ENCODE data around the gene SHPK.
A peak's percentile ranks its signal among the peaks of the same experiment; 100 is the strongest.

The SHPK gene

DNA sequence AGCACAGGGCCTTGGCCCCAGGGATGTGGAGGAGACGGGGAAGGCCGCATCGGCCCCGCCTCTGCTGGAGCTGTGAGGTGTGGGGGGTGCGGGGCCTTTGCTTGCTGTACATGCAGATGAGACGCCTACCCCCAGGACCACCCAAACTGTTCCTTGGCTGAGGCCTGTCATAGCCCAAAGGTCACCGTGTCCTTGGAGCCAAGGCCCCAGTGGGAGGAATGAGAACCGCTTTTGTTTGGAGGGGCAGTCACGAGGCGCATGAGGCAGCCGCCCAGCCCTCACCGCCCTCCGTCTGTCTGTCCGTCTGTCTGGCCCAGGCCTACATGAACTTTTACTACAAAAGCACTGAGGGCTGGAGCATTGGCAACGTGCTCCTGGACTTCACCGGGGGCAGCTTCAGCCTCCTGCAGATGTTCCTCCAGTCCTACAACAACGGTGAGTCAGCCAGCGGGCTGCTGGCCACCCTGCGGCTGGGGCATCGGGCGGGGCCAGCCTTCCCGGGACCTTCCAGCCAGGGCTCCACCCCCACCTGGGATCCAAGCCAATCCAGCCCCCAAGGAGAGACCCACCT, 23.6 kb upstream of the SHPK start:
- no peak for DNase-seq

DNA sequence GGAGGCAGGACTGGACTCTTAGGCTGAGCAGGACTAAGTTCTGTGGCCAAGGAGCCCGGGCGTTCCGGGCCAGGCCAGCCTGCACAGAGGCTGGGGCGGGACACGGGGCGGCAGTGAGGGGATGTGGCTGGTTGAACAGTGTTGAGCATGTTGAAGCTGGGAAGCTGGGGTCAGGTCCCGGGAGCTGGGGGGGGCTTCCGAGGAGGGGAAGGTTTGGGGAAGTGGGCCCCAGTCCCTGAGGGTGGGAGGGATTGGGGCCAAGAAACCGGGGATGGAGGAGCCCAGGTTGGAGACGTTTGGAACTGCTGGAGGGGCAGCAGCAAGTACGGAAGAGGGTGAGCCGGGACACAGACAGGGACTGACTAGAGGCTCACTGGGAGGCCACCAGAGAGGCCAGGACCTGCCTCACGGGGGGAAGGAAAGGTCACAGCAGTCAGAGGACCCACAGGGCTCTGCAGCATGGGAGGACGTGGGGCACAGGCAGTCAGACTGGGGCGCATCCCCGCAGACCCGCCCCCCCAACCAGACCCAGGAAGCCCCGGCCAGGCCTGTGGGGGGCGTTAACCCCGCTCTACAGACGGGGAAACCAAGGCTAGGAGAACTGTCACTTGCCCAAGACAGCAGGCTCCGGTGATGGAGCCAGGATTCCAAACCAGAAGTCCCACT, 22.9 kb upstream of the SHPK start:
- DNase-seq = no peak

DNA sequence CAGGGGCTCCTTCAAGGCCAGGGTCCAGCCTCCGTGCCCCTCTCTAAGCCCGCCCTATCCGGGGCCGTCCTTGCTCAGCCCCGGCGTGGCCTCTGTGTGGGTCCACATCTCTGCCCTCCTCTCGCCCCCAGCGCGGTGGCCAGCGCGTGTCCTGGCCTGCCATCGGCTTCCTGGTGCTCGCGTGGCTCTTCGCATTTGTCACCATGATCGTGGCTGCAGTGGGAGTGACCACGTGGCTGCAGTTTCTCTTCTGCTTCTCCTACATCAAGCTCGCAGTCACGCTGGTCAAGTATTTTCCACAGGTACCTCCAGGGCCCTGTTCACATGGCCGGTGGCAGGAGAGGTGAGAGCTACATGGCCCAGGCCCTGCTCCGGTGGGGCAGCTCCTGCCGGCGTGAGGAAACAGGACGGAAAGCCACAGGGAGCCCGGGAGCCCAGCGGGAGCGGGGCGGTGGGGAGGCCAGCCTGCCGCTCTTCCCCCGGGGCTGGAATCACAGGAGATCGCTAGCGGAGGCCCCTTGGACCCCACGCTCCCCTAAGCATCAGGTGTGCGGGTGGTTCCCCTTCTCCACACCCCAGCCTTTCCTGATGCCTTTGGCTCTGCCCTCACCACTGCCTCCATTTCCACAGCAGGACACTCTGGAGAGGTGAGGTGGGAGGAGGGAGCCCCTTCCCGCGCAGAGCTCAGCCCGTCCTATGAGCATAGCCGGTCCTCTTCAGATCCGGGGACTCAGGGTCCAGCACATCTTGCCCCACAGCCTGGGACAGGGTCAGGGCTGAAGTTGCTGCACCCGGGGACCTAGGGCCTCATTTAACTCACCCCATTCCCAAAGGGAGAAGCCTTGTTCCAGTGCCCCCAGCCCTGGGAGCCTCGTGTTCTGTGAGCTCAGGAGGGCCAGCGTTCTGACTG, 22.1 kb upstream of the SHPK start:
- DNase-seq = no peak

DNA sequence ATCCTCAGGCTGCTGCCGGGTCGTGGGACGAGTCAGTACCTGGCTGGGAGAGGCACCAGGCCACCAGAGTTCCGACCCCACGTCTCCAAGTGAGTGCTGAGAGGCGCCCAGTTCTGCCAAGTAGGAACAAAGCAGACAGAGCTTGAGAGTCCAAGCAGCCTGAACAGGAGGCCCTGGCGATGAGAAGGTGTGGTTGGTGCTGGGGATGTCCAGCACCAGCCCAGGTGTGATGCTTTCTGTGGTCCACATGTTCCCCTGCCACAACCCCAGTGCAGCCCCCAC, 21.5 kb upstream of the SHPK start:
- DNase-seq = no peak

DNA sequence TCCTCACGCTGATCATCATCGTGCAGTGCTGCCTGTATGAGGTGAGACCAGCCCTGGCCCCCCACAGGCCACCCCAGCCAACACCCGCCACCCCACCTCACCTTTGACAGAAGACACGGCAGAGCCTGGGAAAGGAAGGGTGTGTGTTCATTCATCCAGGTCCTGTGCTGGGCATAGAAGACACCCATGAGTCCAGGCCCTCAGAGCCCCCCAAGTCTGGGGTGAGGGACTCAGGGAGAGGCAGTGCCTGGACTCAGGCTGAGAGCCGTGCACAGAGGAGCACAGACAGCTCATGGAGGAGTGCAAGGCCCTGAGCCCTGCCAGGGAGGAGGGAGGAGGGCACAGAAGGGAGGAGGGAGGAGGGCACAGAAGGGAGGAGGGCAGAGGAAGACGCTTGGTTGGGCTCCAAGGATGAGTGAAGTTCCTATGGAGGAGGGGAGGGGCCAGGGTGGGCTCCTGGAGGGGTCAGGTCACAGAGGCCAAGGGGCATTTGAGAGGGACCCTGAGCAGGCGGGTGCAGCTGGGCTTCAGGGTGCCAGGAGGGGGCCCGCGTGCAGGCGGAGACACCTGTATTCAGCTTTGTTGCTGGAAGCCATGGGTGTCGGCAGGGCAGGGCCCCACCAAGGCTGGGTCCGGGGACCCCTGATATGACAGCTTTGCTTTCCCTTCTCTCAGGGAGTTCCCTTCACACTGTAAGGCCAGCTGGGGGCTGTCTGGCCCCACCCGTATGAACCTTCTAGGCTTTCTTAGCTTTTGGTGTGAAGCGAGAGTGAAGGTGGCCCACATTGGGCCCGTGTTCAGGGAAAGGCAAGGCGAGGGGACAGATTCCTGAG, 20.9 kb upstream of the SHPK start:
- DNase-seq = no peak

GRCh38 chr17:3656353-3656752, 20.3 kb upstream of the SHPK start:
- DNase-seq = no peak

DNA sequence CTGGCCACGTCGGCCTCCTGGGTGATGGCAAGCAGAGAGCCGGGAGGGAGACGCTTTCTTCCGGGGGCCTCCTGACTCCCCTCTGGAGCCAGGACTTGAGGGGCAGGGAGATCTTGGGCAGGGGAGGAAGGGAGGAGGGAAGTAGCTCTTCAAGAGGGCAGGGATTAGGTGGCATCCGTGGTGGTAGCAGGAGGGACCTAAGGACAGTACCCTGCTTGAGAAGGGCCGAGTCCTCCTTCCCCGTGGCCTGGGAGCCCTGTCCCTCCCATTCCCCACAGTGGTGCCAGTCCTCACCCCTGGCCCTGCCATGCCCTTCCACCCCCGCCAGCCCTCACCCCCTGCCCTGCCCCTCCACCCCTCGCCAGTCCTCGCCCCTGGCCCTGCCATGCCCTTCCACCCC, 19.7 kb upstream of the SHPK start:
- DNase-seq = no peak

DNA sequence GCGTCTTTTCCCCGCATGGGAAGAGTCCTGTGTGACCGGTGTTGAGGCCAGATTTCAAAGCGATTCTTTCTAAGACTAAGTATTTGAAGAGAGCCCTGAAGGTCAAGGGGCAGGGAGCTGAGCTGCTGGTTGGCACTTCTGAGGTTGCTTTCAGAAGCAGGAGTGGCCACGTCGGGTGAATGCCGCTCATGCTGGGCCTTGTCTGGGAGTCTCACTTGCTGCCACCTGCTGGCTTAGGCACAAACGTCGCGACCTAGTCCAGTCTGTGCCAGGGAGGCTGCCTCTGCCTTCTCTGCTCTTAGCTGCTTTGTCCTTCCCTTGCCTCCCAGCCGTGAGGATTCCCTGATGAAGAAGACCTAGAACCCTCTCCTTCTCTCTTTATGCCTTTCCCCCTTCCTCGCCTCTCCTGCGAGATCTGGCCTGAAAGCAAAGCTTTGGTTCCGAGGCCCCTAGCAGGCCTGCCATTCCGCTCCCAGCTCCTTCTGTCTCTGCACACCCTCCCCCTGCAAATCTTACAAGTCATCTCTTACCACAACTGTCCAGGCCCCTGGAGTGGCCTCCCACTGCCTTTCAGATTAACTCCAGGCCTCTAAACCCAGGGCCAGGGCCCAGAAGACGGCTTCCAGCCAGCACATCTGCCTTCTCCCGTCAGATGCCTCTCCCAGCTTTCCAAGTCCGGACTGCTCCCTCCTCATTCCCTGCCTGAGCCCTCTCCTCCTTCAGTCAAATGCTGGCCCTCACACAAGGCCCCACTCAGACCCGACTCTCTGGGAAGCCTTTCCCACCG, 11.9 kb upstream of the SHPK start:
- DNase-seq = peak; percentile 58

DNA sequence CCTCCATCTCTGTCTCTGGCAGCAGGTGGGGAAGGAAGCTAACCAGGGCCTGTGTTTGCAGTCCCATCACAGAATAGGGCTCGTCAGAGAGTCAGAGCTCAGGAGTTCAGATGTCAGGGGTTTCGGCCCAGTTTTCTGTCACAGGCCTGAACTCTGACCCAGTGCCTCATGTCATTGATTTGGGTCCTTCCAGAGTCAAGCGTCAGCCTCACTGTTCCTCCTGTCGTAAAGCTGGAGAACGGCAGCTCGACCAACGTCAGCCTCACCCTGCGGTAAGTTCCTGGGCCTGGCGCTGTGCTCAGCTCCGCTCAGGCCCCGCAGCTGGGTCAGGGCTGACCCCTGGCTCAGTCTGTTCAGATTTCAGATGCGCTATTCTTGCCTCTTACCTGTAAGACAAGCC, 11.2 kb upstream of the SHPK start:
- no peak for DNase-seq

DNA sequence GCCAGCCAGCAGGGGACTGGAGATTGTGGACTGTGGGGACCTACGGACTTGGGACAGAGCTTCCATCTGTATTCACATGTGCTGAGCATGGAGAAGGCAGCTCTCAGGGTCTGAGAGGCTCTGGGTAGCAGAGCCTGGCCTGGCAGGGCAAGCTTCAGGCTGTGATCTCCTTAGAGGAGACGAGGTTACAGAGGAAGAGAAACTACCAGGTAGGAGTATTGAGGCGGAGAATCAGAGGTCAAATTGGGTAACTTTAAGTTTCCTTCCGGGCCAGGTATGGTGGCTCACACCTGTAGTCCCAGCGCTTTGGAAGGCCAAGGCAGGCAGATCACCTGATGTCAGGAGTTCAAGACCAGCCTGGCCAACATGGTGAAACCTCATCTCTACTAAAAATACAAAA, 9.3 kb upstream of the SHPK start:
- DNase-seq = no peak

GRCh38 chr17:3643889-3644349, 7.9 kb upstream of the SHPK start:
- peak; percentile 24 for DNase-seq

DNA sequence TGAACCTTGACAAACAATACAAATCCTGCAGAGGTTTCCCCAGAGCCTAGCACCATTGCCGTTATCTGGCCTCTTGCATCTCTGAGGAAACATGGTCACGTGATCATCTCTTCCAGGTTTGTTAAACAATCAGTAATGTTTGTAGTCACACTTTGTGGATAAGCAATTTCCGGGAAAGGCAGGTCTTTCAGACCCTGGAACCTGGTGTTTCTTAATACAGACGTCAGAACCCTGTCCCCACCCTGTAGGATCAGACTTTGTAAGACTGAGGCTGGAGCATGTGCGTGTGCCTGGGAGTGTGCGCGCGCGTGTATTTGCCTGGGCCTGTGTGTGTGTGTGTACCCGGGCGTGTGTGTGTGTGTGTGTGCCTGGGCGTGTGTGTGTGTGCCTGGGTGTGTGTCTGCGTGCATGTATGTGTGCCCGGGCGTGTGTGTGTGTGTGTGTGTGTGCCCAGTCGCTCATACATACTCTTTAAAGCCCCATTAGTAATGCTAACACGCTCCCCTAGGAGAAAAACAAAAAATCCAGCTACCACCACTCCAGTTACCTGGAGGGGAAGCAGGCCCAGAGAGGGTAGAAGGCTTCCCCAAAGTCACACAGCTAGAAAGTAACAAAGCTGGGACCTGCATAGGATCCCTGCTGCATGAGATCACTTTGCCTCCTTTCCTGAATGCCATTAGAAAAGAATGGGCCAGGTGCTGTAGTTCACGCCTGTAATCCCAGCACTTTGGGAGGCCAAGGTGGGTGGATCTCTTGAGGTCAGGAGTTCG, 5.9 kb upstream of the SHPK start:
- no peak for DNase-seq

GRCh38 chr17:3641014-3641413, 5.0 kb upstream of the SHPK start:
- no peak for DNase-seq

DNA sequence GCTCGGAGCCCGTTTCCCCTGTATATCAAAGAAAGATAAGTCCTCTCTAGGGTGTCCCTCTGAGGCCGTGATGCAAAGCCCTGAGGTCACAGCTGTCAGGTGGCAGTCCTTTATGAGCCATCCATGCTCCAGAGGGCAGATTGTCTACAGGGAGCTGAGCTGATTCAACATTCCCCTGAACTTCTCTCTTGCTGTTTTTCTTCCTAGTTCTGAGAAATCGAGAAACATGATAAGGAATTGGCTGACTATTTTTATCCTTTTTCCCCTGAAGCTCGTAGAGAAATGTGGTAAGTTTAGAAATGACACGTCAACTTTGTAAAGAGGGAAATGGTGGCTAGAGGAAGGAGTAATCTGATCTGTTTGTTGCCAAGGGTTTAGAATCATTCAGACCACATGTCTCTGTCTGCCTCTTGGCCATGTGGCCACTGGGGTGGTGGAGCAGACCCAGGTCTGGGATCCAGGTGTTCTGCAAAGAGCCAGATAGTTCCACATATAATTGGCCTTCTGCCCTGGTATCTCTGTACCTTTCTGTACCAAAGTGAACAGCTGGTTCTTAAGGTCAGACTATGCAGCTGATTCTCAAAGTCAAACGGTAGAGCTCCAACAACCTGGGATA, 4.0 kb upstream of the SHPK start:
- DNase-seq = peak; percentile 88

- no peak for DNase-seq
Measured at GRCh38 chr17:3636908-3637373, 891 bp upstream of the SHPK start.

DNA sequence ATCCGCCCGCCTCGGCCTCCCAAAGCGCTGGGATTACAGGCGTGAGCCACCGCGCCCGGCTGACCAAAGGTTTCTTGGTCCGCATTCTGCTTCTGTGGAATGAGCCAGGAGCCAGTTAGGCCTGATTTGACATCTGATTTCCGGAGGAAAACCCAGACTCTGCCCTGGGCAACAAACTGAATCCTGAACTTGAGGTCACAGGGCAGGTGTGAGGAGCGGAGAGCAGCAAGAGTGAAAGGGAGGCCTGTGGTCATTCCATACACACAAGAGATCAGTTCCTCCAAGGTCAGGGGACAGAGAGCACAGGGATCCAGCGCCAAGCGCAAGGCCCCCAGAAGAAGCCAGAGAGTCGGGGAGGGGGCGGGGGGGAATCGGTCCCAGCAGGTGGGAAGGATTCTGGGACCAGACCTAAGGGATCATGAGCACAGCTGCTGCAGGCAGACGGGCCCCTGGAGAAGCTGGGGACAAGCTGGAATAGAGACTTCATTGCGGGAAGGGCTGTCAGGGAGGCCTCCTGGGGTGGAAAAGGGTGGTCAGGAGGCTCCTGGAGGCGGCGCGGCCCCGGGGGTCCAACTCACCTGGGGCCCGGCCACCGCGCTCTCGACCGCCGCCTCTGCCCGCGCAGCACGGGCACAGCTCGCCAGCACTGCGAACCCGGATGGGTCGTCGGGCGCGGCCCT, 436 bp downstream of the SHPK start:
- DNase-seq = no peak

- no peak for DNase-seq
Measured at GRCh38 chr17:3632287-3632686, 3.8 kb downstream of the SHPK start.

DNA sequence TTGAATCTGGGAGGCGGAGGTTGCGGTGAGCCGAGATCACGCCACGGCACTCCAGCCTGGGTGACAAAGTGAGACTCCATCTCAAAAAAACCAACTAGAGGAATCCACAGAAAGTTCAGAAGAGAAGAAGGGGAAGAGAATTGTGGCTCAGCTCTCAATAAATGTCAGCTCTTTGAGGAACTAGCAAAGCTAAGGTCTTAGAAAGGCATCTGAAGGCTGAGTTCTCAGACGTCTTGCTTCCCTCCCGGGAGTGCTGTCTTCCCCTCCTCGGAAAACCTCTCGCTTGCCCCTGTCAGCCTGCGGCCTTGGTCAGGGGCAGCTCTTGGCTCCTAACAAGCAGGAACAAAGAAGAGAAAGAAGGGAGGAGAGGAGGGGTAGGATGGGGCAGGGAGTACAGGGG, 5.3 kb downstream of the SHPK start:
- peak; percentile 16 for DNase-seq

DNA sequence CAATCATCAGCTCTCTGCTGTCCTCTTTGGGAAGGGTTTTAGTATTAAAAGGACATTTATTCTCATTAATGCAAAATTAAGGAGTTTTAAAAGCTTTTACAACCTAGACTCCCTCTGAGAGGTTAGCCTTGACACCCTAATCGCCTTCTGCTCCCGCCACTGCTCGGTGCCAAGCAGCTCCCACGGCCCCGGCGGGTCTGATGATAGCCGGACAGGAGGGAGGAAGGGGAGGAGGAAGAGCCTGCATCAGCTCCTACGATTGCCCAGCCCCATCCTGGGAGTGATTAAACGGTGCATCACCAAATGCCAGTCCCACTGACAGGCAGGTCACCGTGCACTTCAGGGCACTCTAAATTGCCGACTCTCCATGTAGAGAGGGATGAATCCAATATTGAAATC, 8.3 kb downstream of the SHPK start:
- DNase-seq = no peak
